ENCODE data around the gene NRROS.

DNA sequence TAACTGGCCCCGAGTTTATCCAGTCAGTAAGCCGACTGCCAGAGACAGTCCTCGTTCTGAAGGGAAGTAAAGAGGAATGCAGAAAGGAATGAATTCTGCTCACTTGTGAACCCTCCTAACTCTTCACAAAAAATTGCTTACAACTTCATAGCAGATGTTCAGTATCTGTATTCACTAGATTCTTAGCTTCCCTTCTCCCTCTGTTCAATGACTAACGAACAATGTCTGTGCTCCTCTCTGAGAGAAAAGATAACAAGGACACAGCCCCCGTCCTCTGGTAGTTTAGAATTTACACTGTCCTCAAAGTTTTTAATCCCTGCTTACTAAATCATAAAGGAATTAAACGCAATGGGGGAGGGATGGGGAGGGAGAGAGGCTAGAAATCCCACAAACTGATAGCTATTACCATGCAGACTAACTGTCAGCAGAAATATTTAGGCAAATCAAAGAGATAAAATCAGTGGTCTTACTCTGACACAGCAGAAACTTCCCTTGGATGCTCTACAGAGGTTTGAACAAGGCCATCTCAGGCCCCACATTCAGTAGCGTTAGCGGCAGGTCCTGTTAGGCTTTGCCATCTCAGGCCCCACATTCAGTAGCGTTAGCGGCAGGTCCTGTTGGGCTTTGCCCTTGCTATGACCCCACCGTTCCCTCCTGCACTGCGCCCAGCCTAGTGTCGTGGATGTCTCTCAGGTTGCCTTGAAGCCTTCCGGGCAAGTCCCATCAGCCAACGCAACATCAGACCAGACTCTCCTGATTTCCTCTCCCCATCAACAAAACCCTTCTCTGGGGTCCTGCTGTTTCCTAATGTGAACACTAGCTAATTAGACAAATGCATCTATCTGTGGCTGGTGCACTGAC, 23.4 kb downstream of the NRROS start:
- TF ChIP-seq CTCF (IDR thresholded peaks at IDR 0.05), result no peak
- TF ChIP-seq POLR2A (IDR thresholded peaks at IDR 0.05), result no peak

Measured in lower leg skin (tissue), 3 donors.